ENCODE data around the gene CCDC192. TPM values are rescaled to one million over a fixed set of nuclear protein-coding genes. Genes with fewer than 3 reads are reported as not detected.

The CCDC192 gene
- total and polyA plus RNA-seq, 8 donors = 0.81 to 1.6 (median 1.2) TPM; not detected in 2

DNA sequence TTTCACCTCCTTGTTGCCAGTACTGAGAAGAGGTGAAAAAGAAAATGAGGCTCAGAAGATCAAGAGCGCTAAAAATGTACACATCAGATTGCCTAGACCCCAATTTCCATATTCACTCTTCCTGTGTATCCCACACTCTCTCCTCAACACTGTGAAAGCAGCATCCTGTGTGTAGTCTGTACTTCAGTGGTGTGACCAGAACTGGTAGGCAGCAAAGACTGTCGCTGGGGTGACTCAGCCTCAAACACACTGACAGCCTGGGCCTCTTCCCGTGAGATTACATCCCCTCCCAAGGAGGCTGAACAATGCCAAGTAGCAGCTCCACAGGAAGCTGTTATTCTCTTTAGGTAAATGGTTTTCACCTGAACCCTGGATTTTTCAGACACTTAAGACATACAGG lies 135.5 kb downstream of the CCDC192 start:
- intact Hi-C loops (cut with DNase I) = no loop called here
- H3K27ac ChIP-seq = no peak overlapping the region
- no peaks in the 10 kb centered on the region for H3K36me3 ChIP-seq
- no peak overlapping the region for H3K4me3 ChIP-seq
- DNase-seq (no peak), ATAC-seq (peak; percentile 82)
- H3K9me3 ChIP-seq = peaks cover 0 to 2% of the 10 kb centered on the region in 2 donors
- H3K27me3 ChIP-seq = no peaks in the 10 kb centered on the region
- no peak for TF ChIP-seq CTCF (IDR thresholded peaks at IDR 0.05)
- peaks cover 0 to 13% of the 10 kb centered on the region in 2 donors for H3K4me1 ChIP-seq

- no peak for TF ChIP-seq CTCF (IDR thresholded peaks at IDR 0.05)
- intact Hi-C loops (cut with DNase I) = no loop called here
- Histone ChIP-seq H3K36me3 (no peaks in the 10 kb centered on the region), H3K9me3 (peaks cover 0 to 2% of the 10 kb centered on the region in 2 donors), H3K27me3 (no peaks in the 10 kb centered on the region), H3K4me3 (no peak overlapping the region), H3K4me1 (peaks cover 0 to 13% of the 10 kb centered on the region in 2 donors), H3K27ac (no peak overlapping the region)
- ATAC-seq (peak; percentile 61), DNase-seq (no peak)
Observed at GRCh38 chr5:127839072-127839471, 135.9 kb downstream of the CCDC192 start.

DNA sequence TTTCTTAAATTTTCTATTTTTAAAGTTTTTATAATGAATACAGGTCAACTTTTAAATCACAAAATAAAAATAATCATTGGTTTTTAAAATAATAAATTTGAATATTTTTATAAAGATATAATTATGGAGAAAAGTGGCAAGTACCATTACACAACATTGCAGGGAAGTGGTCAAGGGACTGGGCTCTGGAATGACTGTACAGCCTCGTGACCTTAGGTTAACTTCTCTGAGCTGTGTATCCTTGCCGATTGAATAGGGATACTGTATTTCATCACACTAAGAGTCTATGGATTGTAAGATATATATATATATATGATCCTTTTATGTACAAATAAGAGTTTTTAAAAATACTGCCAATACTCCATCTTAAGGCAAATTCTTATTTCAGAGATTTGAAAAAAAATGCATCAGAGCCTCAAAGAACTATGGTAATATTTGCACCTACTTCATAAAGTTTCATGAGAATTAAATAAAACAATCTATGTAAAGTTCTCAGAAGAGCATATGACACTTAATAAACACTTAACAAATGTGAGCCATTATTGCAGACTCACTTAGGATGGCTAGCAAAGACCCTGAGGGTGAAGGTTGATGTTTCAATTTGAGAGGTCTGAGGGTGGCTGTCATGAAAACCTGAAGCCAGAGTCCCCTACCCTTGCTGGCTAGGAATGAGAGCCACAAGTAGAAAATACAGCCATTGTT lies 136.5 kb downstream of the CCDC192 start:
- peak; percentile 83 for ATAC-seq
- DNase-seq = no peak
- intact Hi-C loops (cut with DNase I) = no loop called here
- no peaks in the 10 kb centered on the region for H3K36me3 ChIP-seq
- no peaks in the 10 kb centered on the region for H3K27me3 ChIP-seq
- H3K4me3 ChIP-seq = no peak overlapping the region
- H3K4me1 ChIP-seq = peaks cover 0 to 13% of the 10 kb centered on the region in 2 donors
- TF ChIP-seq CTCF (IDR thresholded peaks at IDR 0.05) = no peak
- peak overlapping the region in 1 of 2 donors; percentile 33 for H3K27ac ChIP-seq
- peaks cover 0 to 2% of the 10 kb centered on the region in 2 donors for H3K9me3 ChIP-seq

- H3K27me3 ChIP-seq = no peaks in the 10 kb centered on the region
- no peaks in the 10 kb centered on the region for H3K36me3 ChIP-seq
- no peak overlapping the region for H3K4me3 ChIP-seq
- no peak for ATAC-seq
- TF ChIP-seq CTCF (IDR thresholded peaks at IDR 0.05) = no peak
- H3K27ac ChIP-seq = peak overlapping the region in 1 of 2 donors; percentile 33
- H3K4me1 ChIP-seq = peaks cover 0 to 13% of the 10 kb centered on the region in 2 donors
- DNase-seq = no peak
- H3K9me3 ChIP-seq = peaks cover 0 to 2% of the 10 kb centered on the region in 2 donors
- intact Hi-C loops (cut with DNase I) = no loop called here
Observed at GRCh38 chr5:127840198-127840524, 137.0 kb downstream of the CCDC192 start.

DNA sequence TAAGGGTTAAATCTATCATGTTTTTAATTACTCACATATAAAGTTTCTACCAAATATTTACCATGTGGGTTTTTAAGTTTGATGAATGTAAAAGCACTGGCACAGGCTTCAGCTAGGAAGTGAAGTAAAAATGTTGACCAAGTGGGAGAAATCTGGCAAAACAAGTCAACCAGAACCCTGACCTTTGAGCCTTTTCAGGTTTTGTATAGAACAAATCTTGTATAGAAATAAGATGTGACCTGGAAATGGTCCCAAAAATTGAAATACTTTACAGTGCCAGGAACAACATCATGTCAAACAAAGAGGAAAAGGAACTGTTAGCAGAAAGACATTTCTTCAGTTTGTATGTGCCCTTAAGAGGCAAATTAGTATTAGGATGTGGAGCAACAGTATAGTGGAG lies 137.6 kb downstream of the CCDC192 start:
- Histone ChIP-seq H3K27me3 (no peaks in the 10 kb centered on the region), H3K4me1 (peaks cover 0 to 13% of the 10 kb centered on the region in 2 donors), H3K4me3 (no peak overlapping the region), H3K36me3 (no peaks in the 10 kb centered on the region), H3K27ac (no peak overlapping the region), H3K9me3 (peaks cover 0 to 2% of the 10 kb centered on the region in 2 donors)
- DNase-seq (no peak), ATAC-seq (no peak)
- TF ChIP-seq CTCF (IDR thresholded peaks at IDR 0.05) = no peak
- intact Hi-C loops (cut with DNase I) = no loop called here

All from left lung (tissue), 10 donors.